ENCODE data around the gene HYKK.

HYKK gene

DNA sequence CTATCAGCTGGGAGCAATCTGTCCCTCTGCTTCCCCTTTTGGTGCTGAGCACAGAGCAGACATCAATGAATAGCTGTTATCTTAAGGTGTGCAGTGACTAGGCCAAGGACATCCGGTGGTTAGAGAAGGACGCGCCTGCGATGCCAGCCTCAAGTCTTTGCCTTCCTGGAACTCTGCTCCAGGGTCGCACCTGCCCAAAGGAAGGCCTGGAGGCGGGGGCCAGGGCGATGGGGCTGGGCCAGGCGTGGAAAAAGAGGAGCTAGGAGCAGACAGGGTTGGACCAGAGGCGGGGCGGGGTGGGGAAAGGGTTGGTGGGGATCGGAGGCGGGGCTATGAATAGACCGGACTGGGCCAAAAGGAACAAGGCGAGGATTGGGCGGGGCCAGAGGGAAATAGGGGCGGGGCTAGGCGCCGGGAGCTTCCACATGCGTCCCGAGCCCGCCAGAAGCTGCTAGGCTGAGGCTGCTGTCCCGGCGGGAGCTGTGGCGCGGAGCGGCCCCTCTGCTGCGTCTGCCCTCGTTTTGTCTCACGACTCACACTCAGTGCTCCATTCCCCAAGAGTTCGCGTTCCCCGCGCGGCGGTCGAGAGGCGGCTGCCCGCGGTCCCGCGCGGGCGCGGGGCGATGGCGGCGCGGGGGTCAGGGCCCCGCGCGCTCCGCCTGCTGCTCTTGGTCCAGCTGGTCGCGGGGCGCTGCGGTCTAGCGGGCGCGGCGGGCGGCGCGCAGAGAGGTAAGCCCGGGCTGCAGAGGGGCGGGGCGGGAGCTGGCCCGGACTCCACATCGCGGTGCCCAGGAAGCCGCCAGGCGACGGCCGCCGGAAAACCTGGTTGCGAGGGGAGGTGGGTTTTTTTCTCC is 57.9 kb downstream of the HYKK start, which contains the start of gene CHRNA5:
Gene CHRNA5 (plus strand): TSS at position 424 of the 854 bp plus-strand sequence. CDS start 200 bp downstream, at position 624.
- H3K4me1 ChIP-seq (ENCODE audit: control insufficient read depth, insufficient read depth, low read length) = peaks cover 8% of the 10 kb centered on the region
- peak within 1 kb of the TSS; percentile 79 for H3K9ac ChIP-seq (ENCODE audit: low read depth, low read length)
- peak within 1 kb of the TSS; percentile 97 for H3K4me3 ChIP-seq (ENCODE audit: low read length)

DNA sequence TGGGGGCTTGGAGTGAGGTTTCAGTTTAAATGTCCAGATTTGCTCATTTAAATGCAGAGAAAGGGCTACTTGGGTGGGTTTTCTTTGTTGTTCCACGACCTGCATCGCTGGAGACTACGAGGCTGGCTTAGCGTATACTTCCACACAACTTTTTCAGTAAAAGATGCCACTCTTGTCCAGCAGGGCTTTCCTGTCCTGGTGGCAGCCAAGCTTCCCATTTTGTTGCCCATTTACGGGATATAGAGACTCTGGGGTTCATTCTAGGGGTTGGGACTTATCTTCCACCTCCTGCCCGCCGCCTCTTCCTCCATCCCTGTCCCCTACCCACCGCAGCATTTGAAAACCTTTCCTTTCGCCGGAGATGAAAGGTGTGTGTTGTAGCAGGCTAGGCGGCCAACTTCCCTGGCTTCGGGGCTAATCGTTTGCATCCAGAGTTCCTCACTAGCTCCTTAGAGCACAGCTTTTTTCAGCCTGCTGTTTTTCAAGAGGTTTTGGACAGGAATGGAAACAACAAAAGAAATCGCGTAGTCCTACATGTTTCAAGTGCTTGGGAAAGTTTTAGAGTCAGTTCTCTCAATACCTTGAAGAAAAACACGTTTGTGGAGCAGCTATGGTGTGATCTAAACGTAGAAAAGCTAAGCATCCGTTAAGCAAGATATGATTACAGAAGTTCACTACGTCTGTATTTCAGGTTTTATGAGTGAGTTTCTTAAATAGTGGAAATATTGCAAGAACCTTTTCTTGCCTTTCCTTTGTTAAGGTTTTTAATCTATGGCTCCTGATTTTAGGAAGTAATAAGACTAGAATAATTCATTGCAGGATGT is 58.8 kb downstream of the HYKK start:
- H3K36me3 ChIP-seq (ENCODE audit: insufficient read depth, low read length) = no peaks in the 10 kb centered on the region
- H3K27me3 ChIP-seq (ENCODE audit: control insufficient read depth, insufficient read depth, low read length) = peaks cover 7% of the 10 kb centered on the region
- peak overlapping the region; percentile 79 for H3K9ac ChIP-seq (ENCODE audit: low read depth, low read length)
- H3K4me3 ChIP-seq (ENCODE audit: low read length) = peak overlapping the region; percentile 97
- peak overlapping the region; percentile 99 for H3K4me2 ChIP-seq (ENCODE audit: low read length)
- peaks cover 8% of the 10 kb centered on the region for H3K4me1 ChIP-seq (ENCODE audit: control insufficient read depth, insufficient read depth, low read length)
- H3K9me3 ChIP-seq (replicated peaks; ENCODE audit: low read length) = no peaks in the 10 kb centered on the region

More for the DNA sequence above, 57.9 kb downstream of the HYKK start, which contains the start of gene CHRNA5:
- Histone ChIP-seq H3K9me3 (replicated peaks; ENCODE audit: low read length) (no peaks in the 10 kb centered on the region), H3K4me2 (ENCODE audit: low read length) (peak within 1 kb of the TSS; percentile 99), H3K27me3 (ENCODE audit: control insufficient read depth, insufficient read depth, low read length) (peaks cover 7% of the 10 kb centered on the region), H3K36me3 (ENCODE audit: insufficient read depth, low read length) (no peaks in the 10 kb centered on the region)

DNA sequence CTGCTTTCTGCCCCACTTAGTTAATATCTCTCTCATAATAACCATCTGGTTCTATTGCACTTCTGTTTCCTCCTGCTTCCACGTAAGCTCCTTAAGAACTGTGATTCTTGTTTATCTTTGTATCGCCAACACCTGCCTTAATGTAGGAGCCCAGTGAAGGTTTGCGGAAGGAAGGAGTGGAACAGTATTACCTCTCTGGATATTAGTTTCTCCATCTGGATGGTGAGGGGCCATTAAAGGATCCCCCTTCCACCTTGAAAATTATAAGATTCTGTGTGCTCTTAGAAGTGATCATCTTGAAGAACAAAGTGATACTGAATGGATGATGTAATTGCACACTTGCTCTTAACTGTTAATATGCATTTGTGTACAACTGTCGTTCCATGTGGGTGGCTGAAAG is 60.2 kb downstream of the HYKK start:
- H3K27me3 ChIP-seq (ENCODE audit: control insufficient read depth, insufficient read depth, low read length) = peaks cover 7% of the 10 kb centered on the region

DNA sequence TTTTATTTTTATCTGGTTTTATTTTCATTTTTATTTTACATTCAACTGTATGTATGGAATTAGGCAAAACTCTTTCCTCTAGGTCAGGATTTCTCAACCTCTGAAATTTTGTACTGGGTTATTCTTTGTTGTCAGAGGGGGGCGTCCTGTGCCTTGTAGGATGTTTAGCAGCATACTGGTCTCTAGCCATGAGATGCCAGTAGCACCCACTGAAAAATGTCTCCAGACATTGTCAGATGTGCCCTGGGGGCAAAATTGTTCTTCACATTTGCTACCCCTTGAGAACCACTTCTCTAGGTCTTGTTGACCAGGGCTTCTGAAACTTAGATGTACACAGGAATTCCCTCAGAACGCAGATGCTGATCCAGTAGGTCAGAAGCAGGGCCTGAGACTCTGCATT is 63.3 kb downstream of the HYKK start:
- no peaks in the 10 kb centered on the region for H3K27me3 ChIP-seq (ENCODE audit: control insufficient read depth, insufficient read depth, low read length)
- H3K9me3 ChIP-seq (replicated peaks; ENCODE audit: low read length) = no peaks in the 10 kb centered on the region
- peaks cover 8% of the 10 kb centered on the region for H3K4me1 ChIP-seq (ENCODE audit: control insufficient read depth, insufficient read depth, low read length)
- H3K9ac ChIP-seq (ENCODE audit: low read depth, low read length) = no peak overlapping the region
- no peak overlapping the region for H3K4me2 ChIP-seq (ENCODE audit: low read length)
- no peak overlapping the region for H3K4me3 ChIP-seq (ENCODE audit: low read length)
- no peaks in the 10 kb centered on the region for H3K36me3 ChIP-seq (ENCODE audit: insufficient read depth, low read length)

More for the DNA sequence above, 60.2 kb downstream of the HYKK start:
- no peaks in the 10 kb centered on the region for H3K36me3 ChIP-seq (ENCODE audit: insufficient read depth, low read length)
- H3K4me1 ChIP-seq (ENCODE audit: control insufficient read depth, insufficient read depth, low read length) = peaks cover 8% of the 10 kb centered on the region
- H3K4me3 ChIP-seq (ENCODE audit: low read length) = no peak overlapping the region
- H3K4me2 ChIP-seq (ENCODE audit: low read length) = no peak overlapping the region
- no peaks in the 10 kb centered on the region for H3K9me3 ChIP-seq (replicated peaks; ENCODE audit: low read length)
- H3K9ac ChIP-seq (ENCODE audit: low read depth, low read length) = no peak overlapping the region

DNA sequence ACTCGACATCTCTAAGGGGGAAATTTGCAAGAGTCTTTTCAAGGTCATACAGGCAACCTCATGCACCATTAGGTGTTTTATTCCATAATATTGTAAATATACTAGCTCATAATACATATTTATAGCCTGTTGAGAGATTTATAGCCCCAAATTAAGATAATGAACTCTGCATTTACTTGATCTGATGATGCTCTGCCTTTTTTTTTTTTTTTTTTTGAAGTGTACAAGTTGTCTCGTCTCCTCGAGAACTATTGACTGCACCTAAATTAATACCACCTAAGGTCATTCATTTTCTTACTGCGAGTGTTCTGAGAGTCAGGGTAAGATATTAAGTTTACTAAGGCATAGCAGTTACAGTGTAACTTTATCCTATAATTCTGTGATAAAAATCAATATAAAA is 64.0 kb downstream of the HYKK start:
- Histone ChIP-seq H3K36me3 (ENCODE audit: insufficient read depth, low read length) (no peaks in the 10 kb centered on the region), H3K9me3 (replicated peaks; ENCODE audit: low read length) (no peaks in the 10 kb centered on the region), H3K27me3 (ENCODE audit: control insufficient read depth, insufficient read depth, low read length) (no peaks in the 10 kb centered on the region), H3K4me2 (ENCODE audit: low read length) (no peak overlapping the region), H3K9ac (ENCODE audit: low read depth, low read length) (no peak overlapping the region), H3K4me3 (ENCODE audit: low read length) (no peak overlapping the region), H3K4me1 (ENCODE audit: control insufficient read depth, insufficient read depth, low read length) (peaks cover 4% of the 10 kb centered on the region)

DNA sequence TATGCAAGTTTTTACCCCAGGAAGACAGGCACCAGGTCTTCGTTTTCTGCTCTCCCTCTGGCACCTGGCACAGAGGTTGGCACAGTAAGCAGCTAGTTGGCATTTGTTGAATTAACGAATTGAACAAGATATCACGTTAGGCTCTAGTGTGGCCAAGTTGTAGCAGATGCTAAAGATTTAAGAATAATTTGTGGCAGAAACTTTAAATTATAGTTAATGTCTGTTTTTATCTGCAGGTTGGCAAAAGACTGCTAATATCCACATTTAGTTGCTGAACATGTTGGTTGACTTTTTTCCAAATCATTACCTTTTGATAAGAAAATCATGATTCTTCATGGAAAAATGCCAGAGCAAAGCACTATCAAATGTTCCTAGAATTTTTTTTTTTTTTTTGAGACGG is 66.0 kb downstream of the HYKK start:
- H3K9me3 ChIP-seq (replicated peaks; ENCODE audit: low read length) = no peaks in the 10 kb centered on the region
- no peaks in the 10 kb centered on the region for H3K4me1 ChIP-seq (ENCODE audit: control insufficient read depth, insufficient read depth, low read length)
- no peak overlapping the region for H3K4me3 ChIP-seq (ENCODE audit: low read length)
- H3K4me2 ChIP-seq (ENCODE audit: low read length) = no peak overlapping the region
- H3K27me3 ChIP-seq (ENCODE audit: control insufficient read depth, insufficient read depth, low read length) = no peaks in the 10 kb centered on the region
- H3K36me3 ChIP-seq (ENCODE audit: insufficient read depth, low read length) = no peaks in the 10 kb centered on the region
- no peak overlapping the region for H3K9ac ChIP-seq (ENCODE audit: low read depth, low read length)

DNA sequence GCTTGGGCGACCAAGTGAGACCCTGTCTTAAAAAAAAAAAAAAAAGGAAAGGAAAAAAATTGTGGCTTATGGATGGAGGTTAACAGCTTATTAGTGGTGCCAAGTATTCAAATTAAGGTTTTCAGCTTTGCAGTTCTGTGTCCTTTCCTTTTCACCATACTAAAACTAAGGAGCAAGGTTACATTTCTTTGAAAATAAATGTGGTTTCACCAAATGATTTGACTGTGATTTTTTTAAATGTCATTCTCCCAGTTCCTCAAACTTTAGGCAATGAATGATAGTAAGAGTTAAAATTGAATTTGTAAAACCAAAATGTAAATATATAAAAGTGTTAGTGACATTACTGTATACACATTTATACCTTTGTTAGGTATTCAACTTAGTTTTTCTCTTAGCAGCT is 67.6 kb downstream of the HYKK start:
- H3K27me3 ChIP-seq (ENCODE audit: control insufficient read depth, insufficient read depth, low read length) = no peaks in the 10 kb centered on the region
- H3K36me3 ChIP-seq (ENCODE audit: insufficient read depth, low read length) = no peaks in the 10 kb centered on the region
- H3K9ac ChIP-seq (ENCODE audit: low read depth, low read length) = no peak overlapping the region
- no peaks in the 10 kb centered on the region for H3K9me3 ChIP-seq (replicated peaks; ENCODE audit: low read length)
- H3K4me3 ChIP-seq (ENCODE audit: low read length) = no peak overlapping the region
- no peak overlapping the region for H3K4me2 ChIP-seq (ENCODE audit: low read length)
- no peaks in the 10 kb centered on the region for H3K4me1 ChIP-seq (ENCODE audit: control insufficient read depth, insufficient read depth, low read length)

Data from skeletal muscle satellite cell (primary cell).